Mononuclear cell (primary cell): Measurements from ENCODE around the gene RBM10. TPM values are rescaled to one million over a fixed set of nuclear protein-coding genes. Genes with fewer than 3 reads are reported as not detected.

Experiments used
- H3K27me3 ChIP-seq: 2 replicates; pipeline ENCODE4 v1.6.0; 2011; ENCODE audit warnings: low read length, control low read depth; ENCODE audit not compliant: insufficient read depth
- H3K4me1 ChIP-seq: 2 replicates; pipeline ENCODE4 v1.5.1; 2011; ENCODE audit warnings: mild to moderate bottlenecking, low read length, control low read depth; ENCODE audit not compliant: insufficient read depth
- H3K4me3 ChIP-seq: 2 replicates; pipeline ENCODE4 v1.5.1; 2011; ENCODE audit warnings: mild to moderate bottlenecking, low read length, moderate library complexity
- H3K9me3 ChIP-seq: 2 replicates; pipeline ENCODE4 v1.5.1; 2011; ENCODE audit warnings: low read depth, mild to moderate bottlenecking, control low read depth, low read length
- total RNA-seq: library from RNA; depleted of rRNA; stranded (reverse); fragments of >200 nt; gene quantifications from one replicate; pipeline ENCODE4 v1.2.3, GENCODE V29; 2012

The RBM10 gene
- total RNA-seq, 1 donor = 14.4 TPM

DNA sequence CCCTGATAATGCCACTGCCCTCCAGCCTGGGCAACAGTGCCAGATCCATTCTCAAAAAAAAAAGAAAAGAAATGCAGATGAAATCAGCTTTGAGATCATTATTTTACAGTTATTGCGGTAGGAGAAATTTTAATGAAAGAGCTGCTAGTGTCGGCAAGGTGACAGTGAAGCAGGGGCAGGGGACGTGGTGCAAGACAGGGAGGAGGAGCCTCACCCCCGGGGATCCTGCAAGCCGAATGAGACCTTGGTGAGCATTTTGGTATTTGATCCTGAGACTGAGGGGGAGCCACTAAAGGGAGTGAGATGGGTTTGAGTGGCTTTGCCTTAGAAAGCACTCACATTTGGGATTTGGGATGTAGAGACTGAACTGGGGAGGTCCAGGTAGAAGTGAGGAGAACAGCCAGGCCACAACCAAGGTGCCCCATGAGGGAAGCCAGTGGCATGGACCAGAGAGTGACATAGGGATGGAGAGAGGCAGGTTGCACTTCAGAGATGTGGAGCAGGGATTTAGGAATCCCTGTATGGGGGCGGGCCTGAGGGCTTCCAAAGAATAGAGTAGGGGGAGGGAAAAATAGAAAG is 23.6 kb downstream of the RBM10 start:
- no peak overlapping the region for H3K4me3 ChIP-seq
- no peaks in the 10 kb centered on the region for H3K9me3 ChIP-seq
- H3K4me1 ChIP-seq = no peaks in the 10 kb centered on the region
- H3K27me3 ChIP-seq = no peaks in the 10 kb centered on the region

DNA sequence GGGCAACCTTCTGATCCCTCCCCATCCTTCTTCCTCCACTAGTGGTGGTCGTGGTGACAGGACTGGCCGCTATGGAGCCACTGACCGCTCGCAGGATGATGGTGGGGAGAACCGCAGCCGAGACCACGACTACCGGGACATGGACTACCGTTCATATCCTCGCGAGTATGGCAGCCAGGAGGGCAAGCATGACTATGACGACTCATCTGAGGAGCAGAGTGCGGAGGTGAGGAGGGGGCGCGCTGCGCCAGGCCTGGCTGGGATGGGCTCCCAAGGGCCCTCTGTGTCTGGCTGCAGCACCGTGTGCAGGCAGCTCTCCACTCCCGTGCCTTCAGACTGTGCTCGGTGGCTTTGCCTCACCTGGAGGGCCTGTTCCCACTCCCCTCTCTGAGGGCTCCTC is 24.3 kb downstream of the RBM10 start:
- H3K4me3 ChIP-seq = no peak overlapping the region
- no peaks in the 10 kb centered on the region for H3K4me1 ChIP-seq
- no peaks in the 10 kb centered on the region for H3K9me3 ChIP-seq
- no peaks in the 10 kb centered on the region for H3K27me3 ChIP-seq

DNA sequence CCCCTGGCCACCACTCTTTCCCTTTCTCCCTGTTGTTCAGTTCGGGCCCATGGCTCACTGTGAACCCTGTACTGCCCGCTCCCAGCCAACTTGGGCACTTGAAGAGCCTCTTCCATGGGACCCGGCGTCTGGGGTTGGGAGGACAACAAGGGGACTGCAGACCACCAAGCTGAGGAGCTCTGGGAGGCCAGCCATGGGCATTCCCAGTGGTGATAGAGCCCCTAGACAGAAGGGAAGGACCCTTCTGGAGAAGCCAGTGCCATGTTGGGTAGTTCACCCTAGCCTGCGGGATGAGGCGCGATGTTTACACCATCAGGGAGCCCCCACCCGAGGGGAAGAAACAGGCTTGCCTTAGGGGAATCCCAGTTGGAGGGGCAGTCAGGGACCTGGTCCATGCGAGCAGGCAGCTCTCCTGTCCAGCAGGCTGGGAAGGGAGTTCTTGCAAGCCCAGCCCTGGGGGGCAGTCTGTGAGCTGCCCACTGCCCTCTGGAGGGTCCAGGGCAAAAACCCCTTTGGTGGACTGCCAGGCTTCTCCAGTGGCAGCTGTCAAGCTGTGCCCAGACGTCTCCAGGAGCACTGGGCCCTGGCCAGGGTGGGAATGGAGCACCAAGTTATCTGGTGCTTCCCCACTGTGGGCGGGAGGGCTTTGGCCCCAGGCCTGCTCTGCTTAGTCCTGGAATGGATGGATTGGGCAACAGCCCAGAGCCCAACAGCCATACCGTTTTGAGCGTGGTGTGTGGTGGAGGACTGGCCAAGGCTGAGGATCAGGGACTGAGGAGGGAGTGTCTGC is 24.9 kb downstream of the RBM10 start:
- Histone ChIP-seq H3K4me1 (no peaks in the 10 kb centered on the region), H3K4me3 (no peak overlapping the region), H3K27me3 (no peaks in the 10 kb centered on the region), H3K9me3 (no peaks in the 10 kb centered on the region)

DNA sequence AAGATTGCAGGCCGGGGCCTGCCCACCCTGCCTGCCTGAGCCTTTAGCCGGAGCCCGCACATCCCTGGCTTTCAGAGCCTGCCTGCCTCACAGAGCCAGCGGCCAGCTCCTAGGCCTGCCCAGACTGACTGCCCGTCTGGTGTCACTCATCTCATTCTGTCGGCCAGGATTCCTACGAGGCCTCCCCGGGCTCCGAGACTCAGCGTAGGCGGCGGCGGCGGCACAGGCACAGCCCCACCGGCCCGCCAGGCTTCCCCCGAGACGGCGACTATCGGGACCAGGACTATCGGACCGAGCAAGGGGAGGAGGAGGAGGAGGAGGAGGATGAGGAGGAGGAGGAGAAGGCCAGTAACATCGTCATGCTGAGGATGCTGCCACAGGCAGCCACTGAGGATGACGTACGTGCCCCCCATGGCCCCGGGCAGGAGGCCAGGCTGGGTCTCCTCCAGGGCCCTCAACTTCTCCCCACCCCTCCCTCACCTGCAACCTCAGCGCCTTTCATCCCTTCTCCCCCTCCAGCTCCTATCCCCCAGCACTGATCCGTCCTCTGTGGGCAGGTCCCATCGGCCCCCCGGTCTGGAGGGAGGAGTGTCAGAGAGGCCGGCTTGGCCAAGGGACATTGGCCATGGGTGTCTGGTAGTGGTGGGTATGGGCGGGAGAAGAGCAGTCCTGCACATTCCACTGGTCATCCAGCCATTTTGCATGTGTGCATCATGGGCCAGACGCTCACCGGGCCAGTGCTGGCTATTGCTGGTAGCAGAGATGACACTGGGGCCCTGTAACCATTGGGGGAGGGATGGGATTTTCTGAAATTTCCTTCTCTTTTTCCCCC is 26.1 kb downstream of the RBM10 start:
- Histone ChIP-seq H3K27me3 (no peaks in the 10 kb centered on the region), H3K9me3 (no peaks in the 10 kb centered on the region)

DNA sequence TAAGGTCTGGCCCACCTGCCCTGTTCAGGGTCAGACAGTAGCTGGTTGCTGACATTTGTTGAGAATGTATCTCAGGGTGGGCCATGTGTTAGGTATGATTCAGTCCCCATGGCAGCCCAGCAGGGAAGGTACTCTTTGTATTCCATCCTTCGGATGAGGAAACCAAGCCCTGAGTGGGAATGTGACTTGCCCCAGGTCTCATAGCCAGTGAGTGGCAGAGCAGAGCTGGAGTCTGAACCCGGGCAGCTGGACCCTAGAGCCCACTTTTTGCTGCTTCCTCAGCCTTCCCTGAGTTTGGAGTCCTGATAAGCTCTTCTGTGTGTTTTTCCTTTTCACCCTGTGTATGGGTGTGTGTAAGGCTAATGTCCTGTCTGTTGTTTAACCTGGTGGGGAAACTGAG is 27.0 kb downstream of the RBM10 start:
- H3K4me1 ChIP-seq = no peaks in the 10 kb centered on the region
- H3K4me3 ChIP-seq = no peak overlapping the region
- no peaks in the 10 kb centered on the region for H3K9me3 ChIP-seq
- H3K27me3 ChIP-seq = no peaks in the 10 kb centered on the region

More for the DNA sequence above, 26.1 kb downstream of the RBM10 start:
- H3K4me3 ChIP-seq = no peak overlapping the region
- H3K4me1 ChIP-seq = no peaks in the 10 kb centered on the region

DNA sequence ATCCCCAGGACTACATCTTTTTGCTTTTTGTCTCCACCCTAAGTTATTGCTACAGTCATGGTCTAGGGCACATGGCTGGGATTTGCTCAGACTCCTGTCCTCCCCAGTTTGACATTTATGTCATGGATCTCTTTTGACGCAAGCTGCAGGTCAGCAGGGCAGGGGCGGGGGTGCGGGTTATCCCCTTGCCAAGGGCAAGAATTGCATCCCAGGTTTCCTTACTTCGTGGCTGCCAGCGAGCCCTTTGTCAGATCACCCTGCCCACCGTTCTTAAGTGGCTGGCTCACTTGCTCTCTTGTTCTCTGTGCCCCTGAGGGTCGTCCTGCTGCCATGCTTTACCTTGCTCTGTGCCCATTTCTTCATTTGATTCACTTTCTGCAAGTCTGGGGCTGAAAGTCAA is 27.5 kb downstream of the RBM10 start:
- H3K4me3 ChIP-seq = no peak overlapping the region
- no peaks in the 10 kb centered on the region for H3K9me3 ChIP-seq
- no peaks in the 10 kb centered on the region for H3K27me3 ChIP-seq
- H3K4me1 ChIP-seq = no peaks in the 10 kb centered on the region

DNA sequence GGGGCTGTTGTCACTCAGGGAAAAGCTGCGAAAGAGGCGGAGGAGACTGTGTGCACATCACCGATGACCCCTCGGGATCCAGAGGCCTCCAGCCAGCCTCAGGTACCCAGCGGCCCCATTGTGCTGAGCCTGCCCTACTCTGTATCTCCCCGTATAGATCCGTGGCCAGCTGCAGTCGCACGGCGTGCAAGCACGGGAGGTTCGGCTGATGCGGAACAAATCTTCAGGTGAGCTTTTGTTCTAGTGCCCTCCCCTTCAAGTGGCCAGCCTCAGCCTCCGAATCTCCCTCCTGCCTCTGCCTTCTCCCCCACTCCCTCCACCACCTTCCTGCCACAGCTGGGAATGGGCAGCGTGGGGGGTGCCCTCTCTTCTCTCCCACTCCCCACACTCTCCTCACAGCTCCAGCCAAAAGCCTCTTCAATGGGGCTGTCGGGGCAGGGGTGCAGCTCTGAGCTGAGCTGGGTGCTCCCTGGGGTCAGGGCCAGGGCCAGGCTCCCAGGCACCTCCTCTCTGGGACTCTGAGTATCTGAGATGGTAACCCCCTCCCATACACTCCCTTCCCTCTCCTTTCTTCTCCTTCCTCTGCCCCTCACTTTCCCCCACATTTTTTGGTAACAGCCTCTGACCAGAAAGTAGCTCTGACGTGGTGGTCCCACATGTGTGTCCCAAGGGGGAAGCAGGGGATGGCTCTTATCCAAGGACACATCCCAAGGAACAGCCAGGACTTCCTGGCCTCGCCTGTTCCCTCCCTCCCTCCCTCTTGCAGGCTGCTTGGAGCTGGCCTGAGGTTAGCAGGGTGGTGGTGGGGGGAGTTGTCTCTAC is 28.2 kb downstream of the RBM10 start:
- Histone ChIP-seq H3K4me1 (no peaks in the 10 kb centered on the region), H3K4me3 (no peak overlapping the region), H3K9me3 (no peaks in the 10 kb centered on the region), H3K27me3 (no peaks in the 10 kb centered on the region)

DNA sequence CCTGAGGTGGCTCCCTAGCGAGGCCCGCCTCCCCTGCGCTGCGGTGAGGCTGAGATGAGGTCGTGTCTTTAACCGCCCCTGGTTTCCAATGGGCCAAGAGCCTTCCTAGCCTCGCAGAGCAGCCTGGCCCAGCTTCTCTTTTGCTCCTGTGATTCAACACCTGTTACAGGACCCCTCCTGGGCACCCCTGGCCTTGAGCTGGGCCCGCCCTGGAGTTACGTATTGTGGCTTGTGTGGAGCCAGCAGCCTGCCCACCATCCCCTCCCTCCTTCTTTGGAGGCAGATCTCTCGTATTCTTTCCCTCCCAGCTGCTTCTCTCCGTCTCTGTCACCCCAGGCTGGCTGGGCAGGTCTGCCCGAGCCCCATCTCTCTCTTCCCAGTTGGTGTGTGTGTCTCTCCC is 29.4 kb downstream of the RBM10 start:
- no peaks in the 10 kb centered on the region for H3K9me3 ChIP-seq
- no peaks in the 10 kb centered on the region for H3K27me3 ChIP-seq
- no peak overlapping the region for H3K4me3 ChIP-seq
- H3K4me1 ChIP-seq = no peaks in the 10 kb centered on the region

DNA sequence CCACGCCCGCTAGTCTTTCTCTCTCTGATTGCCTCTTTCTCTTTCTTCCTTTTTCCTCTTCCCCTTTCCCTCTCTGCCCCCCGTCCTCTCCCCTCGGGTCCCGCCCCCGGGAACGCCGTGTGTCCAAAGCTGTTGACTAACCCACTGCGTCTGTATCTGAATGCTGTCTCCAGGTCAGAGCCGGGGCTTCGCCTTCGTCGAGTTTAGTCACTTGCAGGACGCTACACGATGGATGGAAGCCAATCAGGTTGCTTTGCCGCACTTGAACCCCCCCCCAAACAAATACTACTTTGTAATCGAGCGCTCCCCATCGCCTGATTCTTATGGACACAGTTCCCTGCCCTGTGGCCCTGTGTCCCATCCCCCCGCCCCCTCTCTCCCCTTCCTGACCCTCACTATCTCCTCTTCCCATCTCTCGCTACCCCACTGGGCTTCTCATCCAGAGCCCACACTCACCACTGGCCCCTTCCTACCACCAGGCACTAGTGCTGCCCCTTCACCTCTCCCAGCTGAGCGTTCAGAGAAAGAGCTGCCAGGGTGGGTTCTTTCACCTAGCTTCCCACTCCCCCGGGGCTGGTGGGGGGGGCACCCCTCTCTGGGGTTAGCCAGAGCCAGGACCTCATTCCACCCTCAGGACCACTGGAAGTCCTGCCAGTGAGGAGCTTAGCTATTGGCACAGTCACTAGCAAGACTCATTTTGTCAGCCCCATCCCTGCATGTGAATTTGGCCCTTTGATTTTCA is 30.0 kb downstream of the RBM10 start:
- Histone ChIP-seq H3K4me1 (no peaks in the 10 kb centered on the region), H3K9me3 (no peaks in the 10 kb centered on the region), H3K27me3 (no peaks in the 10 kb centered on the region)

DNA sequence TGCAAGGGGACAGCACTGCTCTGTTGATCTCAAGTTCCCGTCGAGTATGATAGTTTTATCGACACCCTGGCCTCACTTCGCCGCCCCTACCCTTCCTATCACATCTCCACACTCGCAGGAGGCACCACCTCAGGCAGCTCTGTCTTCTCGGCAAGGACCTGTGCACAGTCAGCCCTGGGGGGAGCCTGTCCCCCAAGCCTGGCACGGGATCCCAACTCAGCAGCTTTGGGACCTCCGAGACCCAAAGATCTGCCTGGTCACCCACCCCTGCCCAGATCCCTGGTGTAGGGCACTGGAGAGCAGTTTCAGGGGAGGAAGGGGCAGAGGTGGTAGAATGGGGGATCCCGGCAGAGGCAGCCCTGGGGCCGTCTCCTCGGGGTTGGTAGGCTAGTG is 30.6 kb downstream of the RBM10 start:
- no peak overlapping the region for H3K4me3 ChIP-seq
- no peaks in the 10 kb centered on the region for H3K4me1 ChIP-seq
- no peaks in the 10 kb centered on the region for H3K9me3 ChIP-seq
- H3K27me3 ChIP-seq = no peaks in the 10 kb centered on the region

More for the DNA sequence above, 30.0 kb downstream of the RBM10 start:
- no peak overlapping the region for H3K4me3 ChIP-seq

DNA sequence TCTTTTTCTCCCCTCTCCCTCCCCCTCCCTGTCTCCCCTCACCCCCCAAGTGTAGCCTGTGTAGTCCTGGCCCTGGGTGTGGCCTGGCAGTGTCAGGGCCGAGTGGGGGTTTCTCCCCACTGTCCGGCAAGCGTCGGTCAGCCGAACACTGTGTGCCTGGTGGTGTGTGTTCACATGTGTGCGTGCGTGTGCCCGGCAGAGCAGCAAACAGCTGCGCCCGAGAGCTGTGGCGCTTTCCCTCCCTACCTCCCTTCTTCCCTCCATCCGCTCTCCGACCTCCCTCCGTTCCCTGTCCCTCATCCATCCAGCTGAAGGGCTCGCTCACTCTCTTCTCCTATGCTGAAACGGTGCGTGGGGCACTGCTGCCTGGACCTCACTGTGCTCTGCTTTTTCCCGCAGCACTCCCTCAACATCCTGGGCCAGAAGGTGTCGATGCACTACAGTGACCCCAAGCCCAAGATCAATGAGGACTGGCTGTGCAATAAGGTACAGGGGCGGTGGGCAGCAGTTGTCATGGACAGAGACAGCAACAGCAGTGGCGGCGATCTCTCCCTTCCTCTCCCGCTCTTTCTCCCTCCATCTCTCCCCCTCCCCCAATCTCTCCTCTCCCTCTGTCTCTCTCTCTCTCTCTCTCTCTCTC is 31.2 kb downstream of the RBM10 start:
- Histone ChIP-seq H3K4me3 (no peak overlapping the region), H3K9me3 (no peaks in the 10 kb centered on the region), H3K4me1 (no peaks in the 10 kb centered on the region), H3K27me3 (no peaks in the 10 kb centered on the region)

DNA sequence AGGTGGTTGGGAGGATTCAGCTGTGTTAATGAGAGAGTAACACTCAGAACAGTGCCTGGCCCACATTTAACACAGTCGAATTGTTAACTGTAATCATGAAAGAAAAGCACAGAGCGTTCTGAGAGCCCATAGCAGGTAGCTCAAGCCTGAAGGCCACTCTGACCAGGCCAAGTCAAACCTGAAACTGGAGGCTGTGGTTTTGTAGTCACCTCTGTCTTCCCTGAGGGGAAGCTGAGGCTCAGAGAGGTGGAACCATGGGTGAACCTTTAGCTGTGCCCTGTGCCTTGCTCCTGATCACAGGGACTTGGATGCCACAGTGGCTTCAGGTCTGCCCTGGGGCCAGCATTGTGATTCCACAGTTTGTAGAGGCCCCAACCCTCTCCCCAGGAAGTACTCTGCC is 32.1 kb downstream of the RBM10 start:
- no peaks in the 10 kb centered on the region for H3K27me3 ChIP-seq

DNA sequence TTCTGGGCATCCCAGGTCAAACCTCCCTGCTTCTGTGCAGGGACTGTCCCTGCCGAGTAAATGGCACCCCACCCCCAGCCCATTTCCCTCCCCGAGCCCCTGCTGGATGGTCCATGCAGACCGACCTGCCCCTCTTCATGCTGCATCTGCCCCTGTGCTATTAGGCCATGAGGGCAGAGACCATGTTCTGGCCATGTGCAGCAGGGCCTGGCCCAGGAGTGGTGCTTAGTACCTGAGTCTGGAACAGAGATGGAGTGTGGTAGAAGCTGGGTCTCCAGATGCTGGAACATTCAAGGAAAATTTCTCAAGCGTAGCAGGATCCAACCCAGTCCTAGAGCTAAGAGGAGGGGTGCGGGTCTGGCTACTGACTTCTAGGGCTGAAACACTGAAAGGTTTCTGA is 33.3 kb downstream of the RBM10 start:
- Histone ChIP-seq H3K4me1 (no peaks in the 10 kb centered on the region), H3K4me3 (no peak overlapping the region), H3K9me3 (no peaks in the 10 kb centered on the region), H3K27me3 (no peaks in the 10 kb centered on the region)

More for the DNA sequence above, 32.1 kb downstream of the RBM10 start:
- H3K4me1 ChIP-seq = no peaks in the 10 kb centered on the region
- H3K9me3 ChIP-seq = no peaks in the 10 kb centered on the region
- no peak overlapping the region for H3K4me3 ChIP-seq
